ENCODE results near the gene SLC25A17.
"Not testable (repeated sequence)": the region's sequence is repeated elsewhere in the genome, so short reads cannot be mapped to it uniquely, and the experiment has no call there.

Gene SLC25A17

GRCh38 chr22:40764763-40765441 lies 54.2 kb downstream of the SLC25A17 start:
- peaks cover 11% of the 10 kb centered on the region for H3K36me3 ChIP-seq (ENCODE audit: low read depth)
- no peak for DNase-seq (ENCODE audit: low spot score)
- H3K4me1 ChIP-seq (ENCODE audit: insufficient read depth, poor library complexity, severe bottlenecking) = no peaks in the 10 kb centered on the region
- no peaks in the 10 kb centered on the region for H3K27me3 ChIP-seq (ENCODE audit: insufficient read depth, poor library complexity, severe bottlenecking)
- H3K27ac ChIP-seq (ENCODE audit: poor library complexity, severe bottlenecking) = no peak overlapping the region
- H3K4me3 ChIP-seq (ENCODE audit: severe bottlenecking) = no peak overlapping the region
- ATAC-seq (ENCODE audit: low read depth) = no peak
- H3K9me3 ChIP-seq (ENCODE audit: severe bottlenecking) = no peaks in the 10 kb centered on the region
- no peak for TF ChIP-seq CTCF (IDR thresholded peaks at IDR 0.05; ENCODE audit: poor library complexity, severe bottlenecking)

- H3K27me3 ChIP-seq (ENCODE audit: insufficient read depth, poor library complexity, severe bottlenecking) = no peaks in the 10 kb centered on the region
- peaks cover 22% of the 10 kb centered on the region for H3K4me1 ChIP-seq (ENCODE audit: insufficient read depth, poor library complexity, severe bottlenecking)
- no peak overlapping the region for H3K4me3 ChIP-seq (ENCODE audit: severe bottlenecking)
- TF ChIP-seq CTCF (IDR thresholded peaks at IDR 0.05; ENCODE audit: poor library complexity, severe bottlenecking) = no peak
- peak overlapping the region; percentile 71 for H3K27ac ChIP-seq (ENCODE audit: poor library complexity, severe bottlenecking)
- no peaks in the 10 kb centered on the region for H3K9me3 ChIP-seq (ENCODE audit: severe bottlenecking)
- ATAC-seq (ENCODE audit: low read depth) (no peak), DNase-seq (ENCODE audit: low spot score) (no peak)
- no peaks in the 10 kb centered on the region for H3K36me3 ChIP-seq (ENCODE audit: low read depth)
These were observed 59.8 kb downstream of the SLC25A17 start for GRCh38 chr22:40759294-40759840.

GRCh38 chr22:40758851-40759250 lies 60.3 kb downstream of the SLC25A17 start:
- ATAC-seq (ENCODE audit: low read depth) = not testable (repeated sequence)
- H3K27ac ChIP-seq (ENCODE audit: poor library complexity, severe bottlenecking) = peak overlapping the region; percentile 71

GRCh38 chr22:40758390-40758789 lies 60.8 kb downstream of the SLC25A17 start:
- no peak for DNase-seq (ENCODE audit: low spot score)
- Histone ChIP-seq H3K9me3 (ENCODE audit: severe bottlenecking) (no peaks in the 10 kb centered on the region), H3K36me3 (ENCODE audit: low read depth) (no peaks in the 10 kb centered on the region), H3K27ac (ENCODE audit: poor library complexity, severe bottlenecking) (peak overlapping the region; percentile 71), H3K27me3 (ENCODE audit: insufficient read depth, poor library complexity, severe bottlenecking) (no peaks in the 10 kb centered on the region), H3K4me3 (ENCODE audit: severe bottlenecking) (no peak overlapping the region), H3K4me1 (ENCODE audit: insufficient read depth, poor library complexity, severe bottlenecking) (peaks cover 22% of the 10 kb centered on the region)
- no peak for TF ChIP-seq CTCF (IDR thresholded peaks at IDR 0.05; ENCODE audit: poor library complexity, severe bottlenecking)
- ATAC-seq (ENCODE audit: low read depth) = peak; percentile 85

More at GRCh38 chr22:40758851-40759250, 60.3 kb downstream of the SLC25A17 start:
- H3K4me1 ChIP-seq (ENCODE audit: insufficient read depth, poor library complexity, severe bottlenecking) = peaks cover 22% of the 10 kb centered on the region
- H3K9me3 ChIP-seq (ENCODE audit: severe bottlenecking); DNase-seq (ENCODE audit: low spot score); H3K4me3 ChIP-seq (ENCODE audit: severe bottlenecking); H3K27me3 ChIP-seq (ENCODE audit: insufficient read depth, poor library complexity, severe bottlenecking); H3K36me3 ChIP-seq (ENCODE audit: low read depth): not testable (repeated sequence)

GRCh38 chr22:40757071-40757470 lies 62.1 kb downstream of the SLC25A17 start:
- no peaks in the 10 kb centered on the region for H3K27me3 ChIP-seq (ENCODE audit: insufficient read depth, poor library complexity, severe bottlenecking)
- H3K4me3 ChIP-seq (ENCODE audit: severe bottlenecking) = no peak overlapping the region
- H3K36me3 ChIP-seq (ENCODE audit: low read depth) = no peaks in the 10 kb centered on the region
- DNase-seq (ENCODE audit: low spot score) (no peak), ATAC-seq (ENCODE audit: low read depth) (peak; percentile 87)
- H3K27ac ChIP-seq (ENCODE audit: poor library complexity, severe bottlenecking) = peak overlapping the region; percentile 71
- TF ChIP-seq CTCF (IDR thresholded peaks at IDR 0.05; ENCODE audit: poor library complexity, severe bottlenecking) = no peak
- peaks cover 22% of the 10 kb centered on the region for H3K4me1 ChIP-seq (ENCODE audit: insufficient read depth, poor library complexity, severe bottlenecking)
- no peaks in the 10 kb centered on the region for H3K9me3 ChIP-seq (ENCODE audit: severe bottlenecking)

Measured in RWPE2 (cell line).